ENCODE data around the gene SYNE2. TPM values are rescaled to one million over a fixed set of nuclear protein-coding genes. Genes with fewer than 3 reads are reported as not detected.
"Not testable (repeated sequence)": the region's sequence is repeated elsewhere in the genome, so short reads cannot be mapped to it uniquely, and the experiment has no call there.

The SYNE2 gene
- polyA plus RNA-seq, 4 donors = 54.4 to 135 (median 108) TPM

GRCh38 chr14:64114796-64115195, 262.0 kb downstream of the SYNE2 start:
- no peak for DNase-seq (ENCODE audit: low read depth in 4 of 4, low spot score in 3 of 4)

- no peak for DNase-seq (ENCODE audit: low read depth in 4 of 4, low spot score in 3 of 4)
These were observed 262.6 kb downstream of the SYNE2 start for GRCh38 chr14:64115401-64115800.

- DNase-seq (ENCODE audit: low read depth in 4 of 4, low spot score in 3 of 4) = no peak
These were observed 265.0 kb downstream of the SYNE2 start for GRCh38 chr14:64117671-64118402.

GRCh38 chr14:64118403-64118742, 265.6 kb downstream of the SYNE2 start:
- not testable (repeated sequence) for DNase-seq (ENCODE audit: low read depth in 4 of 4, low spot score in 3 of 4)

GRCh38 chr14:64118892-64119291, 266.1 kb downstream of the SYNE2 start:
- DNase-seq (ENCODE audit: low read depth in 4 of 4, low spot score in 3 of 4) = no peak

GRCh38 chr14:64119500-64119899, 266.7 kb downstream of the SYNE2 start:
- DNase-seq (ENCODE audit: low read depth in 4 of 4, low spot score in 3 of 4) = no peak

GRCh38 chr14:64119980-64120379, 267.2 kb downstream of the SYNE2 start:
- no peak for DNase-seq (ENCODE audit: low read depth in 4 of 4, low spot score in 3 of 4)

GRCh38 chr14:64123241-64123822, 270.5 kb downstream of the SYNE2 start:
- DNase-seq (ENCODE audit: low read depth in 4 of 4, low spot score in 3 of 4) = no peak

- no peak for DNase-seq (ENCODE audit: low read depth in 4 of 4, low spot score in 3 of 4)
These were observed 272.5 kb downstream of the SYNE2 start for GRCh38 chr14:64125270-64125669.

GRCh38 chr14:64126548-64126947, 273.7 kb downstream of the SYNE2 start:
- no peak for DNase-seq (ENCODE audit: low read depth in 4 of 4, low spot score in 3 of 4)

- DNase-seq (ENCODE audit: low read depth in 4 of 4, low spot score in 3 of 4) = no peak
These were observed 285.0 kb downstream of the SYNE2 start for GRCh38 chr14:64137657-64138290.

GRCh38 chr14:64147126-64147790, 294.5 kb downstream of the SYNE2 start:
- DNase-seq (ENCODE audit: low read depth in 4 of 4, low spot score in 3 of 4) = no peak

- no peak for DNase-seq (ENCODE audit: low read depth in 4 of 4, low spot score in 3 of 4)
These were observed 297.1 kb downstream of the SYNE2 start for GRCh38 chr14:64149921-64150320.

GRCh38 chr14:64158608-64159007, 305.8 kb downstream of the SYNE2 start:
- no peak for DNase-seq (ENCODE audit: low read depth in 4 of 4, low spot score in 3 of 4)

GRCh38 chr14:64159588-64159987, 306.8 kb downstream of the SYNE2 start:
- no peak for DNase-seq (ENCODE audit: low read depth in 4 of 4, low spot score in 3 of 4)

GRCh38 chr14:64170181-64170580, 317.4 kb downstream of the SYNE2 start:
- DNase-seq (ENCODE audit: low read depth in 4 of 4, low spot score in 3 of 4) = no peak

GRCh38 chr14:64174922-64175782, 322.3 kb downstream of the SYNE2 start:
- DNase-seq (ENCODE audit: low read depth in 4 of 4, low spot score in 3 of 4) = no peak

- DNase-seq (ENCODE audit: low read depth in 4 of 4, low spot score in 3 of 4) = no peak
These were observed 323.5 kb downstream of the SYNE2 start for GRCh38 chr14:64176330-64176729.

- DNase-seq (ENCODE audit: low read depth in 4 of 4, low spot score in 3 of 4) = no peak
These were observed 326.0 kb downstream of the SYNE2 start for GRCh38 chr14:64178814-64179213.

GRCh38 chr14:64182908-64183307, 330.1 kb downstream of the SYNE2 start:
- DNase-seq (ENCODE audit: low read depth in 4 of 4, low spot score in 3 of 4) = not testable (repeated sequence)

Measured in left renal pelvis (tissue), 4 donors.